Measurements from ENCODE around the gene EFCAB11. TPM values are rescaled to one million over a fixed set of nuclear protein-coding genes. Genes with fewer than 3 reads are reported as not detected.

The EFCAB11 gene
- total RNA-seq, 4 donors from 2014 or later, result 3.2 to 5.1 (median 3.7) TPM

DNA sequence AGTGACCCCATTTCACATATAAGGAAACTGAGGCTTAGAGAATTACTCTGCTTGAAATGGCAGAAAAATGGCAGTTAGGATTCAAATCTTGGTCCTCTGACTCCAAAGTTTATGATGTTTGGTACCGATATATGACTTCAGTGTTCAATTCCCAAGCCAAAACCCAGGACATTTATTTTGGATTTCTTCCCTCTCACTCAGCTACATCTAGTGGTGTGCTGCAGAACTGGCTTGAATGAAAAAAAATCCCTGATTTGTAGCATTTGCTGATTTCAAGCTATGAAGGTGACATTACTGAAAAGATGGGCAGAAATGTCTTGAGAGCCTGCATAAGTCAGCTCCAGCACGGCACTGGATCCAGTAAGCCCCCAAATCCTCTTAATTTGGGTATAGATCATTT is 106.4 kb downstream of the EFCAB11 start:
- H3K27ac ChIP-seq, result no peak overlapping the region
- no peak overlapping the region for H3K4me3 ChIP-seq
- H3K36me3 ChIP-seq, result no peaks in the 10 kb centered on the region
- WGBS, result 74% methylated on average over 2 of the region's 2 CpGs
- no peaks in the 10 kb centered on the region for H3K9me3 ChIP-seq
- no peaks in the 10 kb centered on the region for H3K27me3 ChIP-seq
- H3K4me1 ChIP-seq, result peaks cover 1% of the 10 kb centered on the region
- TF ChIP-seq, protein P1, sequence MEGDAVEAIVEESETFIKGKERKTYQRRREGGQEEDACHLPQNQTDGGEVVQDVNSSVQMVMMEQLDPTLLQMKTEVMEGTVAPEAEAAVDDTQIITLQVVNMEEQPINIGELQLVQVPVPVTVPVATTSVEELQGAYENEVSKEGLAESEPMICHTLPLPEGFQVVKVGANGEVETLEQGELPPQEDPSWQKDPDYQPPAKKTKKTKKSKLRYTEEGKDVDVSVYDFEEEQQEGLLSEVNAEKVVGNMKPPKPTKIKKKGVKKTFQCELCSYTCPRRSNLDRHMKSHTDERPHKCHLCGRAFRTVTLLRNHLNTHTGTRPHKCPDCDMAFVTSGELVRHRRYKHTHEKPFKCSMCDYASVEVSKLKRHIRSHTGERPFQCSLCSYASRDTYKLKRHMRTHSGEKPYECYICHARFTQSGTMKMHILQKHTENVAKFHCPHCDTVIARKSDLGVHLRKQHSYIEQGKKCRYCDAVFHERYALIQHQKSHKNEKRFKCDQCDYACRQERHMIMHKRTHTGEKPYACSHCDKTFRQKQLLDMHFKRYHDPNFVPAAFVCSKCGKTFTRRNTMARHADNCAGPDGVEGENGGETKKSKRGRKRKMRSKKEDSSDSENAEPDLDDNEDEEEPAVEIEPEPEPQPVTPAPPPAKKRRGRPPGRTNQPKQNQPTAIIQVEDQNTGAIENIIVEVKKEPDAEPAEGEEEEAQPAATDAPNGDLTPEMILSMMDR (IDR thresholded peaks at IDR 0.05), result peak in 1 of 2 donors; percentile 9
- TF ChIP-seq POLR2AphosphoS5 (IDR thresholded peaks at IDR 0.05), result no peak
- no peak for TF ChIP-seq POLR2A (IDR thresholded peaks at IDR 0.05)
- TF ChIP-seq EP300 (IDR thresholded peaks at IDR 0.05), result no peak
- DNase-seq (ENCODE audit: low spot score in 2 of 2), result no peak

DNA sequence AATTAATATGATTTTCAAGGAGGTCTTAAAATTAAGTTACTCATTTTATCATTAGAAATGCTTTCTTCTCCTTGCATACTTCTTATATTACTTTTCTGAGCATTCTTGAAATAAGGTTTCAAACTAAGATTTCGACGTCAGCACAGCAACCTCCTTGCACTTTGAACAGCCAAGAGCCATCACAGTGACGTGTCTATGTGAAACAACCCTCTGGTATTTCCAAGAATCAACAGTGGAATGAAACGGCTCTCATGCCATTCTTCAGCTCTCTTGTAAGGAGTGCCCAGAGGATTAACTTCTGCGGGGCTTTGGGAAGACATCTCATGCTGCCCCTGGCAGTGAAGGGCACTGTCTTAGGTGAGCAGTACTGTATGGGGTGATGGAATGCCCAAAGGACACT is 109.2 kb downstream of the EFCAB11 start:
- Histone ChIP-seq H3K9me3 (no peaks in the 10 kb centered on the region), H3K27ac (no peak overlapping the region), H3K4me1 (no peaks in the 10 kb centered on the region), H3K36me3 (no peaks in the 10 kb centered on the region), H3K27me3 (no peaks in the 10 kb centered on the region), H3K4me3 (no peak overlapping the region)
- WGBS, result 91% methylated on average over 5 of the region's 5 CpGs
- no peak for TF ChIP-seq POLR2AphosphoS5 (IDR thresholded peaks at IDR 0.05)
- no peak for TF ChIP-seq EP300 (IDR thresholded peaks at IDR 0.05)
- TF ChIP-seq, protein P1 (IDR thresholded peaks at IDR 0.05), result no peak
- TF ChIP-seq POLR2A (IDR thresholded peaks at IDR 0.05), result no peak
- DNase-seq (ENCODE audit: low spot score in 2 of 2), result no peak

DNA sequence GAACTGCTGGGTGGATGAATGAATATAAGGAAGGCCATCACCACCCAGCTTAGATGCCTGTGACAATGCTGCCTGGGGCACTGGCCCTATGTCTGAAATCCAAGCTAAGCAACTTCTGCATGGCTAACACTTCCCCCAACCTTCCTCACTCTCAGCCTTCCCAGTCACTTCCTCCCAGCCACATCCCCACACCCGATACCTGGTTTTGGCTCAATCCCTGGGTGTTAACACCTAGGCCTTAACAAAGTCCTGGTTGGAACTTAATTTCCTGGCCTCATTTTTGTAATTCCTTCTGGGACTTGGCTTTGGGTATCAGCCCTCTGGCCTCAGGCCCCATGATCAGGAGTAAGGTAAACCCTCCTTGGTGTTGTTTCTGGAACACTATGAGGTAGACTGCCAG is 110.0 kb downstream of the EFCAB11 start:
- Histone ChIP-seq H3K9me3 (no peaks in the 10 kb centered on the region), H3K4me3 (no peak overlapping the region), H3K27me3 (no peaks in the 10 kb centered on the region), H3K27ac (no peak overlapping the region), H3K4me1 (no peaks in the 10 kb centered on the region), H3K36me3 (no peaks in the 10 kb centered on the region)
- TF ChIP-seq, protein P1 (IDR thresholded peaks at IDR 0.05), result no peak
- TF ChIP-seq POLR2A (IDR thresholded peaks at IDR 0.05) (no peak), EP300 (IDR thresholded peaks at IDR 0.05) (no peak)
- 75% methylated on average over 1 of the region's 1 CpG for WGBS
- DNase-seq (ENCODE audit: low spot score in 2 of 2), result no peak

DNA sequence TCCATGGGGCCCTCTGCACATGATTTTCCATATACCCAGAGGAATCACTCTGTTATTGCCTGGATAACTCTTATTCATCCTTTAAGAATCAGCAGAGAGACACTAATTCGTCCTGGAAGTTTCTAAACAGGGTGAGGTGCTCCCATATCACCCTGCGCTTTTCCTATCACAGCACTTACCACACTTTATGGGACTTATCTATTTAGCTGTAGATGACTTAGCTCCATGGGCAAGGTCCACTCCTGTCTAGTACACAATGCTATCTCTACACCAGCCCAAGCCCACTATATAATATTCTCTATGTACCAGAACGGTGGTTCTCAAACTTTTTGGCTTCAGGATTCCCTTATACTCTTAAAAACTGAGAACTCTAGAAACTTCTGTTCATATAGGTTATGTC is 111.7 kb downstream of the EFCAB11 start:
- TF ChIP-seq, protein P1 (IDR thresholded peaks at IDR 0.05), result no peak
- TF ChIP-seq POLR2A (IDR thresholded peaks at IDR 0.05) (no peak), EP300 (IDR thresholded peaks at IDR 0.05) (no peak), POLR2AphosphoS5 (IDR thresholded peaks at IDR 0.05) (no peak)
- Histone ChIP-seq H3K9me3 (no peaks in the 10 kb centered on the region), H3K27ac (no peak overlapping the region), H3K4me1 (no peaks in the 10 kb centered on the region), H3K36me3 (no peaks in the 10 kb centered on the region), H3K4me3 (no peak overlapping the region), H3K27me3 (no peaks in the 10 kb centered on the region)
- 96% methylated on average over 3 of the region's 3 CpGs for WGBS
- no peak for DNase-seq (ENCODE audit: low spot score in 2 of 2)

DNA sequence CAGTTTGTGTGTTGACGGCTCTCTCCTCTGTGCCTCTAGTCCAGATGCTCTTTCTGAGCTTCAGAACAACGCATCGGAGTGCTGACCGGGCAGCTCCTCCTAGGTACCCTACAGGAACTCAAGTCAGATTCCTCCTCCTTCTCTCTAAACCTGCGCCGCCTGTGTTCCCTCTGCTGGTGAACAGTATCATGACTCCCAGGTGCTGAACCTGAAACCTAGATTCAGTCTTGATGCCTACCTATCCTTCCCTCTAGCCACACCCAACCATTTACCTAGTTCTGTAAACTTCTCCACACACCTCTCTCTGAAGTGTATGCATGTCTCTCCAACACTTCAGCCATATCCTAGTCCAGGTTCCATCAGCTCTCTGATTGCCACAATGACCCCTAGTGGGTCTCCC is 112.7 kb downstream of the EFCAB11 start:
- TF ChIP-seq POLR2A (IDR thresholded peaks at IDR 0.05) (no peak), EP300 (IDR thresholded peaks at IDR 0.05) (no peak), POLR2AphosphoS5 (IDR thresholded peaks at IDR 0.05) (no peak)
- TF ChIP-seq, protein P1 (IDR thresholded peaks at IDR 0.05), result no peak
- WGBS, result 91% methylated on average over 6 of the region's 6 CpGs
- Histone ChIP-seq H3K27ac (no peak overlapping the region), H3K4me1 (no peaks in the 10 kb centered on the region), H3K9me3 (no peaks in the 10 kb centered on the region), H3K36me3 (no peaks in the 10 kb centered on the region), H3K4me3 (no peak overlapping the region), H3K27me3 (no peaks in the 10 kb centered on the region)
- DNase-seq (ENCODE audit: low spot score in 2 of 2), result no peak
